Endothelial cell of umbilical vein (primary cell): ENCODE results near the gene NCK2. TPM values are rescaled to one million over a fixed set of nuclear protein-coding genes. Genes with fewer than 3 reads are reported as not detected.

Experiments used
- BruUV-seq: library from RNA; stranded (reverse); fragments of 400-500 nt; replicated peaks from 2 replicates; lab custom pipeline; 2021; lab: Mats Ljungman, UMichigan
- CTCF ChIA-PET: fragments of 300-600, 350-600 bp; sonication (Branson Sonifier 250); formaldehyde crosslinking; loops from one replicate; lab custom pipeline; 2021; ENCODE audit warnings: antibody characterized with exemption, inconsistent platforms; lab: Charles Lee
- POLR2A ChIA-PET: fragments of 300-600, 350-600 bp; sonication (Branson Sonifier 250); formaldehyde crosslinking; loops from one replicate; lab custom pipeline; 2021; ENCODE audit warnings: antibody characterized with exemption, inconsistent platforms; lab: Charles Lee
- DNase-seq: peaks from one replicate; pipeline ENCODE4 v3.0.0-alpha.2; 2011; ENCODE audit warnings: low read depth, low spot score
- FAIRE-seq: peaks from 2 replicates; lab custom pipeline; 2011; peaks lifted over from hg19 to GRCh38; lab: Jason Lieb, UNC
- H2AFZ ChIP-seq: 2 replicates; pipeline ENCODE4 v1.6.0; 2012; ENCODE audit warnings: low read depth, low read length, control low read depth, inconsistent platforms
- H3K27ac ChIP-seq: 2 replicates; pipeline ENCODE4 v1.5.1; 2011; ENCODE audit warnings: low read depth, mild to moderate bottlenecking, control low read depth, low read length, moderate library complexity; ENCODE audit not compliant: insufficient read depth
- H3K27me3 ChIP-seq, 2 experiments: 2 replicates each; pipeline versions ENCODE4 v1.6.0 to v1.6.1; 2011; ENCODE audit warnings: low read length in 2 of 2, mixed read lengths in 1 of 2; ENCODE audit not compliant: control insufficient read depth in 2 of 2, insufficient read depth in 2 of 2
- H3K36me3 ChIP-seq, 2 experiments: 2 replicates in 1 of 2; 3 replicates in 1 of 2; pipeline ENCODE4 v1.5.1; 2011; ENCODE audit warnings: low read length in 2 of 2, mild to moderate bottlenecking in 1 of 2, moderate library complexity in 1 of 2; ENCODE audit not compliant: control insufficient read depth in 2 of 2, insufficient read depth in 2 of 2; ENCODE audit errors: extremely low read depth in 1 of 2
- H3K4me1 ChIP-seq: 3 replicates; pipeline ENCODE4 v1.5.1; 2011; ENCODE audit warnings: mild to moderate bottlenecking, low read length; ENCODE audit not compliant: control insufficient read depth, insufficient read depth; ENCODE audit errors: extremely low read depth
- H3K4me2 ChIP-seq: 2 replicates; pipeline ENCODE4 v1.6.1; 2011; ENCODE audit warnings: low read length, control low read depth, mixed read lengths; ENCODE audit not compliant: insufficient read depth
- H3K4me3 ChIP-seq, 3 experiments: fragments of 200-600 bp in 1 of 3; sonication (generic), shearing (Covaris generic) in 1 of 3; replicated peaks in 1 of 3; 2 replicates each; pipeline ENCODE4 v1.5.1; 2011 to 2016; ENCODE audit warnings: control low read depth in 3 of 3, low read length in 3 of 3, mild to moderate bottlenecking in 2 of 3, inconsistent platforms in 1 of 3, low read depth in 1 of 3, moderate library complexity in 1 of 3; ENCODE audit not compliant: insufficient read depth in 1 of 3
- H3K79me2 ChIP-seq: 2 replicates; pipeline ENCODE4 v1.6.0; 2012; ENCODE audit warnings: low read length, inconsistent platforms; ENCODE audit not compliant: control insufficient read depth, insufficient read depth
- H3K9ac ChIP-seq: replicated peaks from 2 replicates; pipeline ENCODE3; 2011; ENCODE audit warnings: low read length, control low read depth; ENCODE audit not compliant: insufficient read depth; ENCODE audit errors: extremely low read depth
- H3K9me1 ChIP-seq: replicated peaks from 3 replicates; pipeline ENCODE4 v1.6.0; 2011; ENCODE audit warnings: mild to moderate bottlenecking, low read length; ENCODE audit not compliant: control insufficient read depth, insufficient read depth; ENCODE audit errors: extremely low read depth
- H3K9me3 ChIP-seq: replicated peaks from 2 replicates; pipeline ENCODE4 v1.5.1; 2012; ENCODE audit warnings: low read length, inconsistent platforms; ENCODE audit not compliant: control insufficient read depth, insufficient read depth
- H4K20me1 ChIP-seq: replicated peaks from 2 replicates; pipeline ENCODE3; 2011; ENCODE audit warnings: mild to moderate bottlenecking, low read length; ENCODE audit not compliant: control insufficient read depth, insufficient read depth; ENCODE audit errors: extremely low read depth
- EZH2 ChIP-seq: IDR thresholded peaks from 2 replicates; pipeline ENCODE4 v1.6.1; 2012; ENCODE audit warnings: borderline replicate concordance, low read depth, mild to moderate bottlenecking, moderate library complexity, low read length, inconsistent platforms; ENCODE audit not compliant: severe bottlenecking
- FOS ChIP-seq: IDR thresholded peaks from 2 replicates; pipeline ENCODE4 v1.6.1; 2011; ENCODE audit warnings: mild to moderate bottlenecking, low read length, moderate library complexity, borderline replicate concordance; ENCODE audit not compliant: insufficient read depth
- GATA2 ChIP-seq: IDR thresholded peaks from 2 replicates; pipeline ENCODE4 v1.7.0; 2011; ENCODE audit warnings: low read depth, mild to moderate bottlenecking, moderate library complexity, mixed read lengths, low read length; ENCODE audit not compliant: insufficient read length, insufficient read depth
- JUN ChIP-seq: IDR thresholded peaks from 2 replicates; pipeline ENCODE4 v1.6.1; 2011; ENCODE audit warnings: borderline replicate concordance, low read depth; ENCODE audit not compliant: insufficient read length, insufficient read depth
- MYC ChIP-seq: IDR thresholded peaks from one replicate; pipeline ENCODE4 v1.6.1; 2011; ENCODE audit warnings: mild to moderate bottlenecking, low read depth, low read length
- POLR2A ChIP-seq: IDR thresholded peaks from 2 replicates; pipeline ENCODE4 v1.6.1; 2012; ENCODE audit warnings: low read depth, mild to moderate bottlenecking, control low read depth, low read length
- POLR2AphosphoS5 ChIP-seq: IDR thresholded peaks from 2 replicates; pipeline ENCODE4 v1.6.1; 2012; ENCODE audit warnings: low read depth, mild to moderate bottlenecking, control low read depth, low read length, moderate library complexity; ENCODE audit not compliant: insufficient read depth
- dilution Hi-C: fragments of 300-500 bp; cut with MboI; formaldehyde crosslinking; loops from one replicate; pipeline ENCODE4 v1.15.0; 2019; ENCODE audit warnings: low sequenced_read_pairs; ENCODE audit not compliant: extremely low pct_ligation_motif_present
- intact Hi-C: fragments of 100-400 bp; cut with micrococcal nuclease; formaldehyde crosslinking; loops from one replicate; pipeline ENCODE4 v1.10.0; 2022
- polyA plus RNA-seq, 4 experiments: library from polyadenylated mRNA; depleted of rRNA in 3 of 4; stranded (reverse) in 3 of 4; unstranded in 1 of 4; fragments of >200 nt; gene quantifications; 2 replicates each; pipeline versions ENCODE4 v1.2.1 to v1.2.3, GENCODE V29; 2011 to 2012; ENCODE audit warnings: missing spikeins in 1 of 4
- total RNA-seq: library from RNA; stranded (reverse); gene quantifications from 2 replicates; pipeline ENCODE4 v1.2.3, GENCODE V29; 2021
- TF ChIP-seq, protein P1 (sequence below), 2 donors: IDR thresholded peaks; 1 replicate in 1 of 2; 2 replicates in 1 of 2; pipeline ENCODE4 v1.5.1; 2011; ENCODE audit warnings: low read length in 2 of 2, mild to moderate bottlenecking in 2 of 2, moderate library complexity in 2 of 2, control low read depth in 1 of 2, inconsistent platforms in 1 of 2, low read depth in 1 of 2; ENCODE audit not compliant: insufficient read depth in 1 of 2; ENCODE audit errors: extremely low read depth in 1 of 2
- TF ChIP-seq, protein P2 (sequence below): IDR thresholded peaks from 2 replicates; pipeline ENCODE4 v1.6.1; 2011; ENCODE audit not compliant: insufficient read depth, insufficient read length

NCK2 gene
- total and polyA plus RNA-seq, 2 donors (not counting 3 experiments of a cell fraction or from before 2014, with no cell fraction given): 23.8 to 39.1 TPM

DNA sequence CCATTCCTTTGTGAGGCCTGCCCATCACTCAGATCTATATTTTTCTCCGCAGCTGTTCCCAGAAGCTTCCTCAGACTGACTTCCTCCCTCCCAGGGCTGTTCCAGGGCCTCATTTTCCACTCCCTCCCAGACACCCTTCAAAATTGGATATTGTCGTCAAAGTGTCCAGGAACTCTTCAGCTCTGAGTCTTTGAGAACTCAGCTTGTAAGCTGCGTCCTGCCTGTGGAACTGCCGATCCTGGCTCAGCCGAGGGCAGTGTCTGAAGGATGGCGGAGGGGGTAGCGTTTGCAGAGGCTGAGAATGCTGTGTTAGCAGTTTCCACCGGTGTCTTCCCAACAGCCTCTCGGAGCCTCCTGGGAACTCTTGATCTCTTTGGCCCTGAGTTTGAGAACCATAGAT is 27.1 kb downstream of the NCK2 start:
- Histone ChIP-seq H3K4me1 (no peaks in the 10 kb centered on the region), H3K4me3 (no peak overlapping the region), H3K27ac (no peak overlapping the region), H3K36me3 (peaks cover 0 to 2% of the 10 kb centered on the region in 2 experiments), H3K79me2 (peaks cover 28% of the 10 kb centered on the region), H3K9ac (no peak overlapping the region), H4K20me1 (peaks cover 2% of the 10 kb centered on the region), H3K4me2 (no peak overlapping the region), H3K9me1 (no peaks in the 10 kb centered on the region), H3K9me3 (no peaks in the 10 kb centered on the region), H3K27me3 (no peaks in the 10 kb centered on the region), H2AFZ (no peak overlapping the region)
- ChIA-PET POLR2A (no interaction called here), CTCF (no interaction called here)
- DNase-seq (peak; percentile 61), FAIRE-seq (no peak)
- TF ChIP-seq JUN (no peak), MYC (no peak), FOS (no peak), POLR2AphosphoS5 (no peak)
- dilution Hi-C loops (no loop called here), intact Hi-C loops (no loop called here)
- no TSS peak for BruUV-seq

DNA sequence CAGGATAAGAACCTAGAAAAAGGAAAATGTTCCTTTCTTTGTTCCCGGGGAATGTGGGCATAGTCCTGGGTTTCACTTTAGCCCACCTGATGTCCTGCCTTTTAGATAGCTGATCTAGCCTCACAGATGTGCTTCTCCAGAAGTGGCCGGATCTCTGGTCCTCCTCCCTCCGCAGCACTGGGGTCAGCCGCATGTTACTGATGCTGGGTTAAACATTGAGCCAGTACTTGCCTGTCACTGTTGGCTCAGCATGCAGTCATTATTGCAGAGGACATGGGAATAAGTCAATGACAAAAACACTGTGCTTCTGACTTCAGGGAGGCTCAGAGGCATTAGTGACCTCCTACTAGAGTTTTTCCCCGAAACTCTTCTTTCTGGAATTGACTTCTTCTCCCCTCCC is 27.6 kb downstream of the NCK2 start:
- no TSS peak for BruUV-seq
- Histone ChIP-seq H2AFZ (no peak overlapping the region), H3K4me2 (no peak overlapping the region), H3K27ac (no peak overlapping the region), H3K4me3 (no peak overlapping the region), H3K79me2 (peaks cover 26% of the 10 kb centered on the region), H3K9ac (no peak overlapping the region), H3K9me3 (no peaks in the 10 kb centered on the region), H3K4me1 (no peaks in the 10 kb centered on the region), H3K27me3 (no peaks in the 10 kb centered on the region), H3K9me1 (no peaks in the 10 kb centered on the region), H3K36me3 (peaks cover 0 to 2% of the 10 kb centered on the region in 2 experiments), H4K20me1 (peaks cover under 1% of the 10 kb centered on the region)
- dilution Hi-C loops (no loop called here), intact Hi-C loops (no loop called here)
- POLR2A ChIA-PET: no interaction called here
- TF ChIP-seq, protein P1, sequence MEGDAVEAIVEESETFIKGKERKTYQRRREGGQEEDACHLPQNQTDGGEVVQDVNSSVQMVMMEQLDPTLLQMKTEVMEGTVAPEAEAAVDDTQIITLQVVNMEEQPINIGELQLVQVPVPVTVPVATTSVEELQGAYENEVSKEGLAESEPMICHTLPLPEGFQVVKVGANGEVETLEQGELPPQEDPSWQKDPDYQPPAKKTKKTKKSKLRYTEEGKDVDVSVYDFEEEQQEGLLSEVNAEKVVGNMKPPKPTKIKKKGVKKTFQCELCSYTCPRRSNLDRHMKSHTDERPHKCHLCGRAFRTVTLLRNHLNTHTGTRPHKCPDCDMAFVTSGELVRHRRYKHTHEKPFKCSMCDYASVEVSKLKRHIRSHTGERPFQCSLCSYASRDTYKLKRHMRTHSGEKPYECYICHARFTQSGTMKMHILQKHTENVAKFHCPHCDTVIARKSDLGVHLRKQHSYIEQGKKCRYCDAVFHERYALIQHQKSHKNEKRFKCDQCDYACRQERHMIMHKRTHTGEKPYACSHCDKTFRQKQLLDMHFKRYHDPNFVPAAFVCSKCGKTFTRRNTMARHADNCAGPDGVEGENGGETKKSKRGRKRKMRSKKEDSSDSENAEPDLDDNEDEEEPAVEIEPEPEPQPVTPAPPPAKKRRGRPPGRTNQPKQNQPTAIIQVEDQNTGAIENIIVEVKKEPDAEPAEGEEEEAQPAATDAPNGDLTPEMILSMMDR (IDR thresholded peaks at IDR 0.05; ENCODE audit: extremely low read depth in 1 of 2, insufficient read depth in 1 of 2, low read depth in 1 of 2, low read length in 2 of 2): no peak
- no peak for TF ChIP-seq GATA2
- TF ChIP-seq POLR2A: no peak
- no peak for TF ChIP-seq EZH2
- TF ChIP-seq MYC: no peak
- no peak for TF ChIP-seq FOS
- TF ChIP-seq, protein P2, sequence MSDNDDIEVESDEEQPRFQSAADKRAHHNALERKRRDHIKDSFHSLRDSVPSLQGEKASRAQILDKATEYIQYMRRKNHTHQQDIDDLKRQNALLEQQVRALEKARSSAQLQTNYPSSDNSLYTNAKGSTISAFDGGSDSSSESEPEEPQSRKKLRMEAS: no peak
- TF ChIP-seq POLR2AphosphoS5: no peak
- TF ChIP-seq JUN: no peak
- DNase-seq (no peak), FAIRE-seq (no peak)
- CTCF ChIA-PET: no interaction called here
